ENCODE measurements around the gene NRG2.

GRCh38 chr5:139829471-139829870, 213.6 kb downstream of the NRG2 start:
- TF ChIP-seq EP300 (IDR thresholded peaks at IDR 0.05) (no peak), POLR2A (IDR thresholded peaks at IDR 0.05) (no peak), POLR2AphosphoS5 (IDR thresholded peaks at IDR 0.05) (no peak)
- TF ChIP-seq, protein P1, sequence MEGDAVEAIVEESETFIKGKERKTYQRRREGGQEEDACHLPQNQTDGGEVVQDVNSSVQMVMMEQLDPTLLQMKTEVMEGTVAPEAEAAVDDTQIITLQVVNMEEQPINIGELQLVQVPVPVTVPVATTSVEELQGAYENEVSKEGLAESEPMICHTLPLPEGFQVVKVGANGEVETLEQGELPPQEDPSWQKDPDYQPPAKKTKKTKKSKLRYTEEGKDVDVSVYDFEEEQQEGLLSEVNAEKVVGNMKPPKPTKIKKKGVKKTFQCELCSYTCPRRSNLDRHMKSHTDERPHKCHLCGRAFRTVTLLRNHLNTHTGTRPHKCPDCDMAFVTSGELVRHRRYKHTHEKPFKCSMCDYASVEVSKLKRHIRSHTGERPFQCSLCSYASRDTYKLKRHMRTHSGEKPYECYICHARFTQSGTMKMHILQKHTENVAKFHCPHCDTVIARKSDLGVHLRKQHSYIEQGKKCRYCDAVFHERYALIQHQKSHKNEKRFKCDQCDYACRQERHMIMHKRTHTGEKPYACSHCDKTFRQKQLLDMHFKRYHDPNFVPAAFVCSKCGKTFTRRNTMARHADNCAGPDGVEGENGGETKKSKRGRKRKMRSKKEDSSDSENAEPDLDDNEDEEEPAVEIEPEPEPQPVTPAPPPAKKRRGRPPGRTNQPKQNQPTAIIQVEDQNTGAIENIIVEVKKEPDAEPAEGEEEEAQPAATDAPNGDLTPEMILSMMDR (IDR thresholded peaks at IDR 0.05): no peak
